SW480 (cell line): ENCODE data around the gene PDP2.
"Not testable (repeated sequence)": the region's sequence is repeated elsewhere in the genome, so short reads cannot be mapped to it uniquely, and the experiment has no call there.

Experiments used
- DNase-seq: peaks from one replicate; pipeline ENCODE4 v3.0.0-alpha.2; 2016; ENCODE audit warnings: low spot score

PDP2 gene

DNA sequence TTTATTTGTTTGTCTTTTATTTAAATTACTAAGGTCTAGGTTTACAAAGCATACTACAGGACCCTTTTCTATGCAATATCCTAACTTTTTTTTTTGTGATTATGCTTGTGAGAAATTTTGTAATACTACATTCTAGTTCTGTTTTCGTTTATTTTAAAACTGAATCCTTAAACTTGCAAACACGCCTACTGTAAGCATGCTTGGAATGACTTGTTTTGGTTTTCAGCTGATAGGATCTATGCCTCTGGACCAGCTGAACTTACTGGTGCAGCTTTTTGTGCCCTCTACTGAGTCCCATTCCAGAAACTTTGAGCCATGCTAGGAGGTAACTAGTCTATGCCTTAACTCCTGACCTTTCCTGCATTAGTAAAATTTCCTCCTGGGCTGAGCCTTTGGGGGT, 6.0 kb downstream of the PDP2 start:
- DNase-seq, result no peak

DNA sequence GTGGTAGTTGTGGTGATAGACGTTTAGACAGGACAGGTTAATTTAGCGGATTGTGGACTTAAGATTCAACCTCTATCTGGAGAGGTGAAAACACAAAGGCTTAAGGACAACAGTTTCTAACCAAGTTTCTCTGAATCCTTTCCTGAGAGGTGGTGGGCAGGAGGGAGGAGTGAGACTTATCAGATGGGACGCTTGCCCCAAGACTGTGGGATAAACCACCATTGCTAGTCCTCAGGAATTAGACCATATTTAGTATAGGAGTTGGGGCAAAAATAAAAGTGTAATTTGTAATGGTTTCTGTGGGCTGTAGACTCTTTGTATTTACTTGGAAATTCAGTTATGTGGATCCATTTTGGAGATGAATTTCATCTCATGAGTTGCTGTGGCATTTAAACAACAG, 6.6 kb downstream of the PDP2 start:
- DNase-seq, result no peak

DNA sequence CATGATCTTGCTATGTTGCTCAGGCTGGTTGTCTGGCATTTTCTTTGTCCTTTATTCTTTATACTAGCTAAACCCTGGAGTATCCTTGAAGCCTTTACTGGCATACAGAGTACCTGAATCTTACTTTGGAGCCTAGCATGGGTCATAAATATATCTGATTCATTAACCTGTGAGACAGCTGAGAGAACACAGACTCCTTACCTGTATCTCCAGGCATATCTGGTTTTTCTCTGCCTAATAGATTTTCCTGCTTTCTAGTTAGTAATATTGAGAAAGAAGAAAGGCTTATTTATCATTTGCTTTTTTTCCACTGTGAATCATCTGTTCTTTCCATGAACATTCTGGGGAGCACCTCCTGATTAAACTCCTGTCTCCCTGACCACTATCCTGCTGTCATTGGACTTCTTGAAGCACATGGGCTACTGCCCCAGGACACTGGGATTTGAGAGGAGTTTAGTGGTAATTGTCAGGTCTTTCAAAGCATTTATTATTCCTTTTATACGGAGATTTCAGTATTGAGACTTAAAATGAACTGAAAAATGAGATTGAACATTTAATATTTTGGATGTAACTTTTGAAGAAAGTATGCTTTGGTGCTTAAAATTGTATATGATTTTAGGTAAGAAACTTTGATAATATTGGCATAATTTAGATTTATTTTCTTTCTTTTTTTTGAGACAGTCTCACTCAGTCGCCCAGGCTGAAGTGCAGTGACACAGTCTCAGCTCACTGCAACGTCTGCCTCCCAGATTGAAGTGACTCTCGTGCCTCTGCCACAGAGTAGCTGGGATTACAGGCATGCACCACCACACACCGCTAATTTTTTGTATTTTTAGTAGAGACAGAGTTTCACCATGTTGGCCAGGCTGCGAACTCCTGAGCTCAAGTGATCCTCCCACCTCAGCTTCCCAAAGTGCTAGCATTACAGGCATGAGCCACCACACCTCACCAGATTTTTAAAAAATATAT, 8.6 kb downstream of the PDP2 start:
- DNase-seq, result no peak

DNA sequence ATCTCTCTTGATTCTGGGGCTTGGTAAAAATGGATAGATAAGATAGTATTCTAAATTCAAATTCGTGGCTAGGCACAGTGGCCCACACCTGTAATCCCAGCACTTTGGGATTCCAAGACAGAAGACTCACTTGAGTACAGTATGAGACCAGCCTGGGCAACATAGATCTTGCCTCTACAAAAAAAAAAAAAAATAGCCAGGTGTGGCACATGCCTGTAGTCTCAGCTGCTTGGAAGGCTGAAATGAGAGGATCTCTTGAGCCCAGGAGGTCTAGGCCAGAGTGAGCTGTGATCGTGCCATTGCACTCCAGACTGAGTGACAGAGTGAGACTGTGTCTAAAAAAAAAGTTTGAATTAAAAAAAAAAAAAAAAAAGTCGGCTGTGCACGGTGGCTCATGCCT, 9.3 kb downstream of the PDP2 start:
- DNase-seq, result no peak

DNA sequence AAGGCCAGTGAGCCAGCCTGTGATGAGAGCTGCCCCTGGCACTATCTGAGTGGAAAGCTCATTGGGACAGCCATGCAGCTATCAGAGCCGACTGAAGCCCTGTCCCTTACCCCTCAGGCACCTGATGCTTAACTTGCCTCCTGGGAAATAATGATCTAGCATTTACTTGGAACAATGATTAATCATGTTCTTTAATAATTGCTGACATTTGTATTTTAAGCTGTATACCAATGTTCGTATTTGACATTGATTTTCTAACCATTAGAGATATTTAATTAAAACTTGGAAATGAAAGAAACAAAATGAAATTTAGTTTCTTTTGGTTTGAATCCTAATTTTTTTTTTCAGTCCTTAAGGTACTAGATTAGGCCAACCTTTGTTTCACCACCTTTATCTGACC, 10.5 kb downstream of the PDP2 start:
- no peak for DNase-seq

DNA sequence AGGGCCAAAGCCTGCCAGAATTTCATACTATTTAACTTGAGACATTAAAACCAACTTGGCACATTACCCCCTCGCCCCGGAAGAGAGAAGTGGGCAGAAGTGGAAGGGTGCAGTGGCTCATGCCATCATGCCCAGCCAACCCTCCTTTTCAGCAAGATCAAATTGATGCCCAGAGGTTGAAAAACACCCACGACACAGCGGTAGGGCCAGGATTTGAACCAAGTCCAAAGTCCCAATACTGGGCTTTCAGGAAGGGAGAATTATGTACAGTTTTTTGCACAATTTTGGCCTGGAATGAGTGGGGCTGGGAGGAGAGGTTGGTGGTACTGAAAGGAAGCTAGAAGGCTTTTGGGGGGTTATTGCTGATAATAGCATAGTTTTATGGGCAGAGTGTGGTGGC, 11.0 kb downstream of the PDP2 start:
- no peak for DNase-seq

DNA sequence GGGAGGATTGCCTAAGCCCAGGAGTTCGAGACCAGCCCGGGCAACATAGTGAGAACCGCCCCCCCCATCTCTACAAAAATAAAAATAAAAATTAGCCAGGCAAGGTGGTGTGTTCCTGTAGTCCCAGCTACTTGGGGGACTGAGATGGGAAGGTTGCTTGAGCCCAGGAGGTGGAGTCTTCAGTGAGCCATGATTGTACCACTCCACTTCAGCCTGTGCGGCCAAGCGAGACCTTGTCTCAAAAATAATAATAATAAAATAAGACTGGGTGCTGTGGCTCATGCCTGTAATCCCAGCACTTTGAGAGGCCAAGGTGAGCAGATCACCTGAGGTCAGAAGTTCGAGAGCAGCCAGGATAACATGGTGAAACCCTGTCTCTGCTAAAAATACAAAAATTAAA, 11.5 kb downstream of the PDP2 start:
- no peak for DNase-seq

DNA sequence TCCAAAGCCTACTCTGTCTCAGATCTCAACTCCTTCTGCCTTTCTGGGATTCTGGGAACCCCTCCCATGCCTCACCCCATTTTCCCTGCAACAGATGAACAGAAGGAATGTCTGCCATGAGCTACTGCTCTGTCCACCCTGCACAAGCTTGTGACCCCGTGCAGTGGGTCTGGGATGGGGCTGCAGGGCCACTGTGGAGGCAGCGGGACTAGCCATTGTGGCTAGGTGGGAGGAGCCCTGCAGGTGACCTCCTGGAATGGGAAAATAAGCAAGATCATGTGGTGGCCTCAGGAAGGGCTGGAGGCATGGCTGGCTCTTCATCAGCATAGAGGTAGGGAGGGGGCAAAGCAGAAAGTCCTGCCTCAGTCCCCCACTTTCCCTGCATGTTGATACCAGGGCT, 13.7 kb downstream of the PDP2 start:
- DNase-seq, result no peak

DNA sequence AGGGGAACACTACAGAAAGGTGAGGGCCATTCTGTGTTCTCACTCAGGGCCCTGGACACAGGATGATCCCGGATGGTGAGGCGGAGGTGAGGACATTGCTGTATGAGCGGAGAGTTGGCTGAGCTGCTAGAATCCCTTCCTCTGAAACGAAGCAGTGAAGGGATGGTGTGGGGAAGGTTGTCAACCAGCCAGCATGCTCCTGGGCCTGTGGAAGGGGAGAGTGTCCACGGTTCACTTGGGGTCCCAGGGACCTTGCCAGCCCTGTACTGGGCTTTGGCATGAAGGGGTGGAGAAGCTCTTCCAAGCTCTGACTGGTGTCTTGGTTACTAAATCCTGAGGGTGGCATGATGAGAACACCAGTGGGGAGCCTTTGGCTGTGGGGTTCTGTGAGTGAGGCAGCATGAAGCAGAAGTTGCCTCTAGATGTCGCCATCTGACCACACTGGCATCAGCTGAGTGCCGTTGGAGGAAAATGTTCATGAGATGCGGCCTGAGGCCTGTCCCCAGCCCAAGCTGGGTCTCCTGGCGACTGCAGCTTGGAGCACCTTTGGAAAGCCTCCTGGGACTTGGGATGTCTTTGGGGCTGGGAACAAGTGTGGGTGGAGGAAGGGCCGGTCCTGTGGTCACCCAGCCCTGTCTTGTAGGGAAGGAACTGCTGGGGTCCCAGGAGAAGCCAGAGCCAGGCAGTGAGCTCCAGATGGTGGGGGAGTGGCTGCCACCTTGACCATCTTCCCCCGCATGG, 14.8 kb downstream of the PDP2 start:
- peak; percentile 58 for DNase-seq

DNA sequence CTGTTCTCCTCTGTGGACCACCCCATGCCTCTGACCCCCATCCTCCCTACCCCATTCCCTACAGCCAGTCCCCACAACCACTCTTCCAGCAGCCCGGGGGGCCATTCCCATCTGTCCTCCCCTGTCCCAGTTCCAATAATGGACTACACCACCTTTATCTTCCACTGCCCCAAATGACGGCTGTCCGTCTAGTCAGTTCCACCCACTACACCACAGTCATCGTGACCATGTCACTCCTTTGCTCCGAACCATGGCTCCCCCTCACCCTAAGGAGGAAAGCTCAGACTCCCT, 15.3 kb downstream of the PDP2 start:
- DNase-seq, result no peak

DNA sequence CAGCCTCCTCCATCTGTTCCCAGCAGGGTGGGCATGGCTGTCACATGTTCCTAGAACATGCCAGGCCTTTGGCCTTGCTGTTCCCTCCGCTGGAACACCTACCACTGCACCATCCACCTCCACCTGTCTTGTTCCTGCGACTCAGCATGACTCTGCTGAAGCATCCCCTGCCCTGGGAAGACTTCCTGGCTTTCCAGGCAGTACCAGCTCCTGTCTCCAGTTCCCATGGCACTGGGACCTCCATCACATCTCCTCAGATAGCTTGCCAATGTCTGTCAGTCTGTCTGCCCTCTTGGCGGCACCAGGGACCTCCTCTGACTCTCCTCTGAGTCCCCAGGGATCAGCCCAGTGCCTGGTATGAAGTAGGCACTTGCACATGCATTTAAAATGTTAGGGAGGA, 15.7 kb downstream of the PDP2 start:
- no peak for DNase-seq

DNA sequence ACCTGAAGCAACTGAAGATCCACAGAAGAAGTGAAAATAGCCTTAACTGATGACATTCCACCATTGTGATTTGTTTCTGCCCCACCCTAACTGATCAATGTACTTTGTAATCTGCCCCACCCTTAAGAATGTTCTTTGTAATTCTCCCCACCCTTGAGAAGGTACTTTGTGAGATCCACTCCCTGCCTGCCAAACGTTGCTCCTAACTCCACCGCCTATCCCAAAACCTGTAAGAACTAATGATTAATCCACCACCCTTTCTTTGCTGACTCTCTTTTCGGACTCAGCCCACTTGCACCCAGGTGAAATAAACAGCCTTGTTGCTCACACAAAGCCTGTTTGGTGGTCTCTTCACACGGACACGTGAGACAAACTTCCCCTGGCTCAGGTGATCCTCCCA, 16.4 kb downstream of the PDP2 start:
- DNase-seq, result not testable (repeated sequence)

DNA sequence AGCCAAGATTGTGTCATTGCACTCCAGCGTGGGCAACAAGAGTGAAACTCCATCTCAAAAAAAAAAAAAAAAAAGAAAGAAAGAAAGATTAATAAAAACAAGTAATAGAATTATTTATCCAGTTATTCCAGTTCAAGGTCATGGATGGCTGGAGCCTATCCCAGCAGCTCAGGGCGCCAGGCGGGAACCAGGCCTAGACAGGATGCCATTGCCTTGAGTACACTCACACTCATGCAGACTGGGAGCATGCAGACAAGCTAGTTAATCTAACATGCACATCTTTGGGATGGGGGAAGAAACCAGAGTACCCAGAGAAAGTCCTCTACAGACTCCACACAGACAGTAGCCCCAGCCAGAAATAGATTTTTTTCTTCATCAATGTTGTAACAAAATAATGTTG, 17.9 kb downstream of the PDP2 start:
- DNase-seq, result no peak

DNA sequence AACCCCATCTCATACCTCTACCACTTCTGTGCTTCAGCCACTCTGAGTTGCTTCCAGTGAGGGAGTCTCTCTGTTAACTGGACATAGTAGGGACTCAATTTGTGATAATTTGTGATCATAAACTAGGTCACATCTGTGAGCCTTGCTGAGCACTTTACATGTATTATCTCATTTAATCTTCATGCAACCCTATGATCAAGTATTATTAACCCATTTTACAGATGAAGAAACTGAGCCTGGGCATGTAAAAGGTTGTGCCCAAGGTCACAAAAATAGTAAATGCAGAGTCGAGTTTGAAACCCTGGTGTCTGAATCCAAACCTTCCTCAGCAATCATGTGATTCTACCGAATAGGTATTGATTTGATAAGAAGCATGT, 18.6 kb downstream of the PDP2 start:
- DNase-seq, result no peak

DNA sequence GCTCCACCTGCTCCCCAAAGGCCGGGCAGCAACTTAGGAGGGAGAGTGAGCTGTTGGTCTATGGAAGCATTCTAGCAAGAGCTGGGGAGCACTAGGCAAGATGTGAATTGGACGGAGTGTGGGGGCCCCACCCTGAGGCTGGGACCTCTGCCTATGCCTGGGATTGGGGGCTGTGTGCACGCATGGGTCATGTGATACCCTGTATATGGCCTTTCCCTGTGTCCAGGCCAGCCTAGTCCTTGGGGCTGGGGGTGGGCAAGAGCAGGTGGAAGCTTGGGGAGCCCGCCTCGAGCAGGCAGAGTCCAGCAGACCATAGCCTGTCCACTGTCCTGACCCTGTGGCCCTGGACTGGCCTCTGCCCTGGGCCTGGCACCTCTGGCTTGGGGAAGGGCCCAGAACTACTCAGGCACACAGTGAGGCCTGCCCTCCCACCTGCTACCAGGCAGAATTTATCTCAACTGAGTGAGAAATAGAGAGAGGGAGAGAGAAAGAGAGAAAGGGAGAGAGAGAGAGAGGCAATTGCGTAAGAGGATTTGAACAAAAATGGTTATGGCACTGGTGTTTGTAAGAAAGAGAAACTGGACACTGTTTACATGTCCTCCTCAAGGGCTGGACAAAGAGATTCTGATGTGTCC, 19.1 kb downstream of the PDP2 start:
- no peak for DNase-seq

DNA sequence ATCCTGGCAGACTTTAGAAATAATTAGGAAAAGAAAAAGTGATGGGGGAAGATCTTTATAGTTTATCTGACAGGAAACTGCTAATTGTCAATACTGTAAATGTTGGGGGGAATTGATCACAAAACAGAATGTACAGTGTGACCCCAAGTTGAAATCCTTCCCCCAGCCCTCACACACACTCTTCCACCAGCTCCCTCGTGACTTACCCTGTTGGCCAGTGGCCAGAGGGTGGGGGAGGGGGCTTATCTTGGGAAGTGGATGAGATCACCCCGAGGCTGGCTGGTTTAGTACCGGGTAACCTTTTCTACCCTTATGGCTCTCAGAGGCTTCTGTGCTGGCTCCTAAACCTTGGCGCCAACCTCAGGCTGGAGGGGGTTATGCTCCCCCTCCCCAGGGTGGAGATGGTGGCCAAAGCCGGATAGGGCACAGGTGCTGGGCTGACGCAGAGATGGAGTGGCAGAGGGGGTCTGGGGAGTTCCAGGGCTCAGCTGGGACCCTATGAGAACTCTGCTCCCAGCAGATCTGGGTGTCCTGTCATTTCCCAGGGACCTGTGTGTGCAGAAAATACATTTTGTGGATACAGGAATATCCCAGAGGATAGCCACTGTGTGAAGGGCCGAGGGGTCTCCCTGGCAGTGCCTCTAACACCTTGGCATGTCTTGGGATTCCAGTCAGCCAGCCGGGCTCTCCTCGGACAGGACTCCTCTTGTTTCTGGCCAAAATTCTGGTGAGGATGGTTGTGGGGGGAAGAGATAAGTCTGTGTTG, 19.8 kb downstream of the PDP2 start:
- no peak for DNase-seq

DNA sequence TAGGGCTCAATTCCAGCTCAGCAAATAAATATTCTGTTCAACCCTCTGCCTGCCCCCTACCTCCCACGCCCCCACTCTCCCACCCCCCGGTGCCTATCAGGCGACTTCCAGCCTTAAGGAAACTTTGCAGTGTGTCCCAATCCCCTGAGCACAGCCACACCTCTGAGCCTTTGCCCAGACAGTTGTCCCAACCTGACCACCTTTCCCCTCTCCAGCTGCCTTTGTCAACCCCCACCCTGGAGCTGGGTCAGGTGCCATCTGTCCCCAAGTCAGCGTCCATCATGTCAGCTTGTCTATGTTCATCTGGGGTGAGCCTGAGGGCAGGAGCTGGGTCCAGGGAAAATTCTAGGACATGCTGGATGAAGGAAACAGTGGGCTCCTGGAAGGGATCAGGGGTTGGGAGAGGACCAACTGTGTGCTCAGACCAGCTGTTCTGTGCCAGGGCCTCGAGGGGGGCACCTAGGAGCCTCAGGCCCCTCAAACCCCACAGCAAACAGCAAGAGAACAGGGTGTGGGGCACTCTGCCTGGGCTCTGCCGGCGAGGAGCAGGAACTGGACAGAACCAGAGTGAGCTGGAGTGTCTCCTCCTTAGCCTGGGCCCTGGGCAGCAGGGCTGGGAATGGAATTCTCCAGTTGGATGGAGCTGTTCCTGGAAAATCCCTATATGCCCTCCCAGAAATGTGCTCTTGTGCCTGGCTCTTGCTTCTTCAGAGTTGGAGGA, 20.6 kb downstream of the PDP2 start:
- no peak for DNase-seq

DNA sequence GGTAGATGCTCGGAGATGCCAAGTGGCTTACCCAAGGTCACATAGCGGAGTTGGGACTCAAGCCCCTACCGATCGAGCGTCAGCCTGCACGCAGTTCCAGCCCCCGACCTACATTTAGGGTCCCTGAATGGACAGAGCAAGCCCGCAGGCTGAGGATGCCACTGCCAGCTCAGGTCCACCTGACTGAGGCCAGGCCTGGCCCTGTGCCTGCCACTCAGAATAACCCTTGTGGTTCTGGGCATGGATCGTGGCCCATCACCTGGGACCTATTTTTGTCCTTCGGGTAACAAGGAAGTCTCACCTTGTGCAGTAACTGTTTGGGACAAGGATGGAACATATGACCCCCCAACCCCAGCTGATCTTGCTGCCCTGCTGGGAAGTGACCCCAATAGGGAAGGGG, 21.3 kb downstream of the PDP2 start:
- DNase-seq, result no peak

DNA sequence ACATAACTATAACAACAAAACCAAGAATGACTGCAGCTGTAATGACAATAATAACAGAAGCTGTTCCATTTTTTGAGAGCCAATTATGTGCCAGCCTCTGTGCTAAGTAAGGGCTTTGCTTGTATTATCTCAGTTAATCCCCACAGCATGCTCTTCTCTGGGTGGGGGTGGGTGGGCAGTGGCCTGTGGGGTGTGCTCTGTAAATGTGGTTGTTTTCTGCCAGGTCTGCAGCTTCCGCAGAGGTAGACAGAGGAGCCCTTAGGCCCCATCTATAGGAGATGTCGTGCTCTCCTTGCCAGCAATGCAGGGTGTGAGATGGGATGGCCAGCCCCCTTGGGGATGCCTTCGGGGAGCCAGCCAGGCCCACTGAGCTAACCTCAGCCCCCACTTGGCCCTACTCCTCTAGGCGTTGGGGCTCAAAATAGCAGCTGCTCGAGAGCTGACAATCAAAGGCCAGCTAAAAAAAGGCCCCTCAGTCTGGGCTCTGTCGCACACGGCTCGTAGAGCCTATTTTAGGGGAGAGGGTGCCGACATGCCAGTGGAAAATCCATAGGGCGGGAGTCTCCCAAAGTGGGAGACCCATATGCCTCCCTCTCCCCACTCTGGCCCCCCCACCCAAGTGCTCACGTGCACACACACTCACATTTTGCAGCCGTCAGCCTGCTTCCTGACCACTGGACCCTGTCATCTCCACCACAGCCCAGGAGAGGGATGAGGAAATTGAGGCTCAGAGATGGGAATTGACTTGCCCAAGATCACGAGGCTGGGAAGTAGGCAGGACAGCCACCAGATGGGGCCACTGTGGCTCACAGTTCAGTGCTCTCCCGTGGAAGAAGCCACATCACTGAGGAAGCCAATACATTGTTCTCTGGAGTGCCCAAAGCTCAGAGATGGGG, 22.6 kb downstream of the PDP2 start:
- no peak for DNase-seq

DNA sequence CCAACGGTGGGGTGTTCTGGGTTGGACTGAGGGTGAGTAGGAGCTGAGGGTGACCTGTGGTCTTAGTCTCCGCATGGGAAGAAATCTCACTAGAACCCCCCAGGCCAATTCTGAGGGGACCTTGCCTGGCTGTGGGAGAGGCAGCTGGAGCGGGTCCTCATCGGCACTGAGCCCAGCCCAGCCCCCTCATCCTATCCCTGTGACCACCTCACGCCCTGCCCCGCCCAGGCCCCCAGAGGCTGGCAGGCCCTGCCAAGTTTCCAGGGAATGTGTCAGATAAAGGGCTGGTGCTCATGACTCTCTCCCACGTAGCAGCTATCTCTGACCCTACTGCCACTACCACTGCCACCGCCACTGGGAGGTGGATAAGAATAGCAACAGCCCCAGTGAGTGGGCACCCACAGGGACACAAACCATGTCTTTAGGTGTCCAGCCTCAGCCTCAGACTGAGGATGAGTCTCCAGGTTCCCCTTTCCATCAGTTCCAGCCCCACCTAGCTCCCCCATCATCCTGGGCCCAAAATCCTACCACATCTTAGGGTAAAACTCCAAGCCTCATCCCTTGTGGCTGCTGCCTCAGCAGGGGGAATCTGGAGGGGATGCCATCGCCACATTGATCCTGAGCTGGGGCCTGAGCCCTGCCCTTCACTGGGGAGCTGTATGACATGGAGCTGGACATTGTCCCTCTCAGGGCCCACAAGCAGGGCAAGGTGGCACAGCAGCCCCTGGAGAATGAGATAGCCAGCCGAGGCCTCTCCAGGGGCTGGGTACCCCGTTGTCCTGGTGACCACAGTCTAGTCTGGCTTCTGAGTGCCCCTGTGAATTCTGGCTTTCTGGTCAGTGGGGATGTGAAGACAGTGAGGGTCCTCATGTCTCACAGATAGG, 23.5 kb downstream of the PDP2 start:
- no peak for DNase-seq
